HAP-1 (cell line): ENCODE measurements around the gene MAP2K3.
"Not testable (repeated sequence)": the region's sequence is repeated elsewhere in the genome, so short reads cannot be mapped to it uniquely, and the experiment has no call there.

Experiments used
- DNase-seq, 2 experiments: peaks; one replicate each; pipeline ENCODE4 v3.0.0-alpha.2; 2016 to 2020; ENCODE audit warnings: low spot score in 2 of 2
- H3K27me3 ChIP-seq: fragments of 250-450 bp; sonication (Bioruptor Pico); 2 replicates; pipeline ENCODE4 v1.5.1; 2020; ENCODE audit warnings: low read depth, mild to moderate bottlenecking, moderate library complexity
- H3K36me3 ChIP-seq: fragments of 250-450 bp; sonication (Bioruptor Pico); replicated peaks from 2 replicates; pipeline ENCODE4 v1.5.1; 2020; ENCODE audit warnings: mild to moderate bottlenecking
- H3K4me1 ChIP-seq: fragments of 250-450 bp; sonication (Bioruptor Pico); 2 replicates; pipeline ENCODE4 v1.5.1; 2020; ENCODE audit warnings: mild to moderate bottlenecking
- H3K4me3 ChIP-seq: fragments of 250-450 bp; sonication (Bioruptor Pico); 2 replicates; pipeline ENCODE4 v1.5.1; 2020; ENCODE audit warnings: mild to moderate bottlenecking, moderate library complexity
- H3K9me3 ChIP-seq: fragments of 250-450 bp; sonication (Bioruptor Pico); 2 replicates; pipeline ENCODE4 v1.5.1; 2020; ENCODE audit warnings: mild to moderate bottlenecking, moderate library complexity
- in situ Hi-C: fragments of 300-500 bp; cut with MboI; formaldehyde crosslinking; loops from 3 replicates; pipeline ENCODE4 v1.14.3; 2020; ENCODE audit warnings: low sequenced_read_pairs, inconsistent platforms, mixed read lengths

MAP2K3 gene

GRCh38 chr17:21320430-21320829, 35.9 kb downstream of the MAP2K3 start:
- DNase-seq, H3K36me3 ChIP-seq, in situ Hi-C loops, H3K4me3 ChIP-seq, H3K27me3 ChIP-seq, H3K9me3 ChIP-seq, H3K4me1 ChIP-seq: not testable (repeated sequence)

- in situ Hi-C loops, H3K36me3 ChIP-seq, DNase-seq, H3K9me3 ChIP-seq, H3K4me3 ChIP-seq, H3K27me3 ChIP-seq, H3K4me1 ChIP-seq: not testable (repeated sequence)
Observed at GRCh38 chr17:21321061-21321460, 36.5 kb downstream of the MAP2K3 start.

GRCh38 chr17:21321744-21322191, 37.3 kb downstream of the MAP2K3 start:
- H3K9me3 ChIP-seq, H3K4me3 ChIP-seq, DNase-seq, in situ Hi-C loops, H3K27me3 ChIP-seq, H3K36me3 ChIP-seq, H3K4me1 ChIP-seq: not testable (repeated sequence)

GRCh38 chr17:21323257-21324111, 39.0 kb downstream of the MAP2K3 start:
- H3K36me3 ChIP-seq, H3K27me3 ChIP-seq, in situ Hi-C loops, H3K9me3 ChIP-seq, H3K4me1 ChIP-seq, DNase-seq: not testable (repeated sequence)
- peak overlapping the region; percentile 39 for H3K4me3 ChIP-seq

- DNase-seq, H3K36me3 ChIP-seq, in situ Hi-C loops, H3K4me1 ChIP-seq, H3K9me3 ChIP-seq, H3K27me3 ChIP-seq, H3K4me3 ChIP-seq: not testable (repeated sequence)
Observed at GRCh38 chr17:21324741-21325140, 40.2 kb downstream of the MAP2K3 start.

- H3K4me3 ChIP-seq, H3K4me1 ChIP-seq, H3K27me3 ChIP-seq, H3K36me3 ChIP-seq, H3K9me3 ChIP-seq, in situ Hi-C loops, DNase-seq: not testable (repeated sequence)
Observed at GRCh38 chr17:21327921-21328320, 43.4 kb downstream of the MAP2K3 start.

GRCh38 chr17:21328778-21329177, 44.3 kb downstream of the MAP2K3 start:
- DNase-seq, H3K9me3 ChIP-seq, H3K4me1 ChIP-seq, H3K4me3 ChIP-seq, H3K27me3 ChIP-seq, in situ Hi-C loops, H3K36me3 ChIP-seq: not testable (repeated sequence)

GRCh38 chr17:21330436-21331160, 46.1 kb downstream of the MAP2K3 start:
- H3K4me3 ChIP-seq, result no peak overlapping the region
- H3K4me1 ChIP-seq, result no peaks in the 10 kb centered on the region
- in situ Hi-C loops, result no loop called here
- no peaks in the 10 kb centered on the region for H3K9me3 ChIP-seq
- no peaks in the 10 kb centered on the region for H3K27me3 ChIP-seq
- DNase-seq, result no peak
- H3K36me3 ChIP-seq, result no peaks in the 10 kb centered on the region

GRCh38 chr17:21336541-21337294, 52.2 kb downstream of the MAP2K3 start:
- H3K4me3 ChIP-seq, H3K9me3 ChIP-seq, H3K36me3 ChIP-seq, H3K4me1 ChIP-seq, H3K27me3 ChIP-seq, DNase-seq, in situ Hi-C loops: not testable (repeated sequence)

GRCh38 chr17:21337981-21338625, 53.6 kb downstream of the MAP2K3 start:
- H3K4me3 ChIP-seq, DNase-seq, H3K36me3 ChIP-seq, H3K4me1 ChIP-seq, in situ Hi-C loops, H3K27me3 ChIP-seq, H3K9me3 ChIP-seq: not testable (repeated sequence)

GRCh38 chr17:21339011-21339410, 54.5 kb downstream of the MAP2K3 start:
- in situ Hi-C loops, result no loop called here
- Histone ChIP-seq H3K4me3 (no peak overlapping the region), H3K27me3 (no peaks in the 10 kb centered on the region), H3K36me3 (no peaks in the 10 kb centered on the region), H3K9me3 (no peaks in the 10 kb centered on the region), H3K4me1 (no peaks in the 10 kb centered on the region)
- no peak for DNase-seq

- DNase-seq, H3K36me3 ChIP-seq, H3K4me1 ChIP-seq, H3K4me3 ChIP-seq, H3K9me3 ChIP-seq, H3K27me3 ChIP-seq, in situ Hi-C loops: not testable (repeated sequence)
Observed at GRCh38 chr17:21339571-21339970, 55.1 kb downstream of the MAP2K3 start.

GRCh38 chr17:21340407-21340806, 55.9 kb downstream of the MAP2K3 start:
- H3K9me3 ChIP-seq, in situ Hi-C loops: not testable (repeated sequence)

More at GRCh38 chr17:21340407-21340806, 55.9 kb downstream of the MAP2K3 start:
- H3K4me1 ChIP-seq, H3K4me3 ChIP-seq, H3K27me3 ChIP-seq, DNase-seq, H3K36me3 ChIP-seq: not testable (repeated sequence)
